ENCODE measurements around the gene SLC10A7.

Gene SLC10A7

GRCh38 chr4:146488495-146489174, 33.1 kb downstream of the SLC10A7 start:
- no peak overlapping the region for H3K23ac ChIP-seq (ENCODE audit: low read length in 2 of 2)
- DNase-seq, result no peak
- H3K27ac ChIP-seq (ENCODE audit: low read length, poor library complexity, severe bottlenecking), result no peak overlapping the region
- H3K4me2 ChIP-seq (ENCODE audit: low read length, poor library complexity, severe bottlenecking), result no peak overlapping the region
- 90% methylated on average over 2 of the region's 3 CpGs for WGBS
- H3K27me3 ChIP-seq (ENCODE audit: control insufficient read depth in 1 of 2, insufficient read depth in 1 of 2, low read length in 2 of 2), result no peaks in the 10 kb centered on the region
- peaks cover 9% of the 10 kb centered on the region for H3K9me3 ChIP-seq (ENCODE audit: control insufficient read depth, low read length)
- no peak overlapping the region for H2BK15ac ChIP-seq (ENCODE audit: low read depth, poor library complexity, severe bottlenecking)
- H3K14ac ChIP-seq (ENCODE audit: low read length in 2 of 2), result no peak overlapping the region
- H3K18ac ChIP-seq (ENCODE audit: low read depth in 1 of 2, low read length in 2 of 2), result no peak overlapping the region
- H2AFZ ChIP-seq (ENCODE audit: low read depth, low read length), result no peak overlapping the region
- H3K79me1 ChIP-seq (replicated peaks; ENCODE audit: low read length, poor library complexity, severe bottlenecking), result peaks cover 11% of the 10 kb centered on the region
- no peak overlapping the region for H4K91ac ChIP-seq (ENCODE audit: low read length)
- H4K8ac ChIP-seq (ENCODE audit: low read length), result no peak overlapping the region
- no peak overlapping the region for H2BK120ac ChIP-seq (ENCODE audit: low read depth, low read length)
- H3K36me3 ChIP-seq (ENCODE audit: control insufficient read depth in 1 of 2, insufficient read depth in 2 of 2, low read depth in 1 of 2, low read length in 2 of 2), result peaks cover 0 to 5% of the 10 kb centered on the region in 2 experiments
- H2AK5ac ChIP-seq (ENCODE audit: low read length, severe bottlenecking), result no peak overlapping the region
- H3K4me3 ChIP-seq (ENCODE audit: insufficient read depth in 1 of 2, low read depth in 1 of 2, low read length in 2 of 2), result no peak overlapping the region
- H3K4me1 ChIP-seq (ENCODE audit: control insufficient read depth, insufficient read depth, low read depth, low read length), result no peaks in the 10 kb centered on the region
- H3K4ac ChIP-seq (ENCODE audit: low read depth in 1 of 2, low read length in 2 of 2), result no peak overlapping the region
- no peak overlapping the region for H2BK5ac ChIP-seq (ENCODE audit: low read depth, low read length, poor library complexity, severe bottlenecking)
- H3K9ac ChIP-seq (ENCODE audit: low read length), result no peak overlapping the region
- no peak overlapping the region for H2BK12ac ChIP-seq (ENCODE audit: low read length in 2 of 2)

DNA sequence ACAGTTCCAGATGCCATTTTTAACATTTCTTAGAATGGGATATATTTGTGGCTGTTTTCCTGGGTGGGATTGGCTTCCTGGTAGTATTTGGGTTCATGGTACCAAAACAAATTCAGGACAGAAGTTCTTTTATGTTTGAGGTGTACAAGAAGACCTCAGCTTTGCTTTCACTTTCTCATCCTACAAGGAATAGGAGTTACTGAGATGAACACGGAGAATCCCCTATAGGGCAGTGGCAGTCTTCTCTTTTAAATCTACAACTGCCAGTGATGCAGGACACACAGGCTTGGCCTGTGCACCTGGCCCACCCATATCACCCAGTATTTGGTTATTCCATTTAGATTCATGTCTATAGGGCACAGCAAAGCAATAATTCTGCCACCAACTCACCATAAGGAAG, 35.2 kb downstream of the SLC10A7 start:
- H3K18ac ChIP-seq (ENCODE audit: low read depth in 1 of 2, low read length in 2 of 2), result no peak overlapping the region
- no peak overlapping the region for H2BK12ac ChIP-seq (ENCODE audit: low read length in 2 of 2)
- H2BK120ac ChIP-seq (ENCODE audit: low read depth, low read length), result no peak overlapping the region
- H3K9me3 ChIP-seq (ENCODE audit: control insufficient read depth, low read length), result peaks cover 29% of the 10 kb centered on the region
- H3K27ac ChIP-seq (ENCODE audit: low read length, poor library complexity, severe bottlenecking), result no peak overlapping the region
- no peak overlapping the region for H4K91ac ChIP-seq (ENCODE audit: low read length)
- H3K23ac ChIP-seq (ENCODE audit: low read length in 2 of 2), result no peak overlapping the region
- H3K79me1 ChIP-seq (replicated peaks; ENCODE audit: low read length, poor library complexity, severe bottlenecking), result peaks cover 9% of the 10 kb centered on the region
- no peak overlapping the region for H3K4me2 ChIP-seq (ENCODE audit: low read length, poor library complexity, severe bottlenecking)
- H3K4me1 ChIP-seq (ENCODE audit: control insufficient read depth, insufficient read depth, low read depth, low read length), result no peaks in the 10 kb centered on the region
- H2AK5ac ChIP-seq (ENCODE audit: low read length, severe bottlenecking), result no peak overlapping the region
- no peak overlapping the region for H2BK5ac ChIP-seq (ENCODE audit: low read depth, low read length, poor library complexity, severe bottlenecking)
- H2BK15ac ChIP-seq (ENCODE audit: low read depth, poor library complexity, severe bottlenecking), result no peak overlapping the region
- no peaks in the 10 kb centered on the region for H3K27me3 ChIP-seq (ENCODE audit: control insufficient read depth in 1 of 2, insufficient read depth in 1 of 2, low read length in 2 of 2)
- WGBS, result 100% methylated on average over 1 of the region's 1 CpG
- no peak overlapping the region for H3K4me3 ChIP-seq (ENCODE audit: insufficient read depth in 1 of 2, low read depth in 1 of 2, low read length in 2 of 2)
- no peak overlapping the region for H3K4ac ChIP-seq (ENCODE audit: low read depth in 1 of 2, low read length in 2 of 2)
- no peak overlapping the region for H2AFZ ChIP-seq (ENCODE audit: low read depth, low read length)
- no peak overlapping the region for H3K9ac ChIP-seq (ENCODE audit: low read length)
- DNase-seq, result no peak
- H3K36me3 ChIP-seq (ENCODE audit: control insufficient read depth in 1 of 2, insufficient read depth in 2 of 2, low read depth in 1 of 2, low read length in 2 of 2), result peaks cover 1 to 5% of the 10 kb centered on the region in 2 experiments
- no peak overlapping the region for H4K8ac ChIP-seq (ENCODE audit: low read length)
- no peak overlapping the region for H3K14ac ChIP-seq (ENCODE audit: low read length in 2 of 2)

- H2BK12ac ChIP-seq (ENCODE audit: low read length in 2 of 2), result no peak overlapping the region
- no peak overlapping the region for H4K8ac ChIP-seq (ENCODE audit: low read length)
- no peaks in the 10 kb centered on the region for H3K4me1 ChIP-seq (ENCODE audit: control insufficient read depth, insufficient read depth, low read depth, low read length)
- no peak overlapping the region for H3K14ac ChIP-seq (ENCODE audit: low read length in 2 of 2)
- no peak overlapping the region for H2BK5ac ChIP-seq (ENCODE audit: low read depth, low read length, poor library complexity, severe bottlenecking)
- no peak overlapping the region for H3K4ac ChIP-seq (ENCODE audit: low read depth in 1 of 2, low read length in 2 of 2)
- peaks cover 15% of the 10 kb centered on the region for H3K79me1 ChIP-seq (replicated peaks; ENCODE audit: low read length, poor library complexity, severe bottlenecking)
- no peak overlapping the region for H4K91ac ChIP-seq (ENCODE audit: low read length)
- no peak overlapping the region for H2BK15ac ChIP-seq (ENCODE audit: low read depth, poor library complexity, severe bottlenecking)
- no peak overlapping the region for H2AFZ ChIP-seq (ENCODE audit: low read depth, low read length)
- peaks cover 33% of the 10 kb centered on the region for H3K9me3 ChIP-seq (ENCODE audit: control insufficient read depth, low read length)
- no peaks in the 10 kb centered on the region for H3K27me3 ChIP-seq (ENCODE audit: control insufficient read depth in 1 of 2, insufficient read depth in 1 of 2, low read length in 2 of 2)
- no peak overlapping the region for H3K27ac ChIP-seq (ENCODE audit: low read length, poor library complexity, severe bottlenecking)
- DNase-seq, result no peak
- H3K9ac ChIP-seq (ENCODE audit: low read length), result no peak overlapping the region
- no peak overlapping the region for H2AK5ac ChIP-seq (ENCODE audit: low read length, severe bottlenecking)
- no peak overlapping the region for H3K23ac ChIP-seq (ENCODE audit: low read length in 2 of 2)
- H3K4me2 ChIP-seq (ENCODE audit: low read length, poor library complexity, severe bottlenecking), result no peak overlapping the region
- H3K4me3 ChIP-seq (ENCODE audit: insufficient read depth in 1 of 2, low read depth in 1 of 2, low read length in 2 of 2), result no peak overlapping the region
- peaks cover 5 to 7% of the 10 kb centered on the region in 2 experiments for H3K36me3 ChIP-seq (ENCODE audit: control insufficient read depth in 1 of 2, insufficient read depth in 2 of 2, low read depth in 1 of 2, low read length in 2 of 2)
- H2BK120ac ChIP-seq (ENCODE audit: low read depth, low read length), result no peak overlapping the region
- no peak overlapping the region for H3K18ac ChIP-seq (ENCODE audit: low read depth in 1 of 2, low read length in 2 of 2)
Observed at GRCh38 chr4:146485968-146486367, 35.8 kb downstream of the SLC10A7 start.

DNA sequence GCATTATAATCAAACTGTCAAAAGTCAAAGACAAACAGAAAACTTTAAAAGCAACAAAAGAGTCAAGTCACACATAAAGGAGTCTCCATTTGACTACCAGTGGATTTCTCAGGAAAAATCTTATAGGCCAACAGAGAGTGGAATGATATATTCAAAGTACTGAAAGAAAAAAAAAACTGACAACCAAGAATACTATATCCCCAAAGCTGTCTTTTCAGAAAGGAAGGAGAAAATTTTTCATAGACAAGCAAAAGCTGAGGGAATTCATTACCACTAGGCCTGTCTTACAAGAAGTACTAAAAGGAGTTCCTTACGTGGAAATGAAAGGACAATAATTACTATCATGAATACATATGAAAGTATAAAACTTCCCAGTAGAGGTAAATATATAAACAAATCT, 39.0 kb downstream of the SLC10A7 start:
- no peak overlapping the region for H2AK5ac ChIP-seq (ENCODE audit: low read length, severe bottlenecking)
- H4K8ac ChIP-seq (ENCODE audit: low read length), result no peak overlapping the region
- H2BK12ac ChIP-seq (ENCODE audit: low read length in 2 of 2), result no peak overlapping the region
- no peak overlapping the region for H3K4me3 ChIP-seq (ENCODE audit: insufficient read depth in 1 of 2, low read depth in 1 of 2, low read length in 2 of 2)
- H3K4me2 ChIP-seq (ENCODE audit: low read length, poor library complexity, severe bottlenecking), result no peak overlapping the region
- no peak overlapping the region for H3K9ac ChIP-seq (ENCODE audit: low read length)
- no peaks in the 10 kb centered on the region for H3K27me3 ChIP-seq (ENCODE audit: control insufficient read depth in 1 of 2, insufficient read depth in 1 of 2, low read length in 2 of 2)
- peaks cover 5 to 8% of the 10 kb centered on the region in 2 experiments for H3K36me3 ChIP-seq (ENCODE audit: control insufficient read depth in 1 of 2, insufficient read depth in 2 of 2, low read depth in 1 of 2, low read length in 2 of 2)
- no peak overlapping the region for H3K14ac ChIP-seq (ENCODE audit: low read length in 2 of 2)
- peaks cover 33% of the 10 kb centered on the region for H3K9me3 ChIP-seq (ENCODE audit: control insufficient read depth, low read length)
- no peak overlapping the region for H2BK120ac ChIP-seq (ENCODE audit: low read depth, low read length)
- no peak overlapping the region for H3K23ac ChIP-seq (ENCODE audit: low read length in 2 of 2)
- DNase-seq, result no peak
- H2BK5ac ChIP-seq (ENCODE audit: low read depth, low read length, poor library complexity, severe bottlenecking), result no peak overlapping the region
- no CpG with 5 or more reads among the region's 1 CpG for WGBS
- no peak overlapping the region for H2BK15ac ChIP-seq (ENCODE audit: low read depth, poor library complexity, severe bottlenecking)
- no peak overlapping the region for H4K91ac ChIP-seq (ENCODE audit: low read length)
- H3K79me1 ChIP-seq (replicated peaks; ENCODE audit: low read length, poor library complexity, severe bottlenecking), result peaks cover 16% of the 10 kb centered on the region
- no peak overlapping the region for H3K27ac ChIP-seq (ENCODE audit: low read length, poor library complexity, severe bottlenecking)
- H3K4me1 ChIP-seq (ENCODE audit: control insufficient read depth, insufficient read depth, low read depth, low read length), result no peaks in the 10 kb centered on the region
- no peak overlapping the region for H3K4ac ChIP-seq (ENCODE audit: low read depth in 1 of 2, low read length in 2 of 2)
- no peak overlapping the region for H3K18ac ChIP-seq (ENCODE audit: low read depth in 1 of 2, low read length in 2 of 2)
- no peak overlapping the region for H2AFZ ChIP-seq (ENCODE audit: low read depth, low read length)

Data from mesenchymal stem cell (in vitro differentiated cells and primary cell).